PFSK-1 (cell line): Measurements from ENCODE around the gene CNGA3.
A peak's percentile ranks its signal among the peaks of the same experiment; 100 is the strongest.

Experiments
- FOXP2 ChIP-seq: optimal IDR thresholded peaks from 2 replicates; pipeline ENCODE3; 2011; ENCODE audit warnings: borderline replicate concordance, control low read depth, inconsistent platforms; ENCODE audit not compliant: insufficient read depth; ENCODE audit errors: extremely low read length, extremely low read depth
- POLR2AphosphoS5 ChIP-seq: IDR thresholded peaks from 2 replicates; pipeline ENCODE4 v1.6.1; 2012; ENCODE audit warnings: low read depth, mild to moderate bottlenecking, control low read depth, low read length, moderate library complexity
- SIN3A ChIP-seq: IDR thresholded peaks from 2 replicates; pipeline ENCODE4 v1.6.1; 2012; ENCODE audit warnings: mild to moderate bottlenecking, low read length, moderate library complexity, borderline replicate concordance; ENCODE audit not compliant: insufficient read depth
- TAF1 ChIP-seq: IDR thresholded peaks from 2 replicates; pipeline ENCODE4 v1.6.1; 2012; ENCODE audit warnings: low read length, control low read depth, borderline replicate concordance; ENCODE audit not compliant: insufficient read depth
- TF ChIP-seq, protein P1 (sequence below), 2 experiments: IDR thresholded peaks; 2 replicates each; pipeline versions ENCODE4 v1.6.1 to v1.8.0; 2011 to 2012; ENCODE audit warnings: low read depth in 2 of 2, low read length in 2 of 2, control low read depth in 1 of 2, inconsistent platforms in 1 of 2, mild to moderate bottlenecking in 1 of 2, moderate library complexity in 1 of 2; ENCODE audit not compliant: insufficient read depth in 1 of 2

CNGA3 gene

DNA sequence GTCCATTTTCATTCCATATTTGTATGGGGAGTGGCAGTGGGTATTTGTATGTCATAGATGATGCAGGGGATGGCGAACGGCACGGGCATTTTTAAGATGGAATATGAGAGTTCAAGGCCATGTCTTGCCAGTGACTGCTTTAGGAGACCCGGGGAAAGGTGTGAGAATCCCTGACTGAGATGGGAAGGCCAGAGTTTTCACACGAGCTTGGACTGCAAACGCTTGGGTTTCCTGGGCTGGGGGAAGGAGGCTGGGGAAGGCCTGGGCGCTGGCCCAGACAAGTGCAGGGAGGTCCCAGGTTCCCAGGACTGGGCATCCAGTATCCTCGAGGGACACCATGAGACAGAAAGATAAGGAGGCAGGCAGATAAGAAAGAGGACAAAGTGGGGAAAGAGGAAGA lies 35.2 kb downstream of the CNGA3 start:
- TF ChIP-seq SIN3A = no peak
- TF ChIP-seq, protein P1, sequence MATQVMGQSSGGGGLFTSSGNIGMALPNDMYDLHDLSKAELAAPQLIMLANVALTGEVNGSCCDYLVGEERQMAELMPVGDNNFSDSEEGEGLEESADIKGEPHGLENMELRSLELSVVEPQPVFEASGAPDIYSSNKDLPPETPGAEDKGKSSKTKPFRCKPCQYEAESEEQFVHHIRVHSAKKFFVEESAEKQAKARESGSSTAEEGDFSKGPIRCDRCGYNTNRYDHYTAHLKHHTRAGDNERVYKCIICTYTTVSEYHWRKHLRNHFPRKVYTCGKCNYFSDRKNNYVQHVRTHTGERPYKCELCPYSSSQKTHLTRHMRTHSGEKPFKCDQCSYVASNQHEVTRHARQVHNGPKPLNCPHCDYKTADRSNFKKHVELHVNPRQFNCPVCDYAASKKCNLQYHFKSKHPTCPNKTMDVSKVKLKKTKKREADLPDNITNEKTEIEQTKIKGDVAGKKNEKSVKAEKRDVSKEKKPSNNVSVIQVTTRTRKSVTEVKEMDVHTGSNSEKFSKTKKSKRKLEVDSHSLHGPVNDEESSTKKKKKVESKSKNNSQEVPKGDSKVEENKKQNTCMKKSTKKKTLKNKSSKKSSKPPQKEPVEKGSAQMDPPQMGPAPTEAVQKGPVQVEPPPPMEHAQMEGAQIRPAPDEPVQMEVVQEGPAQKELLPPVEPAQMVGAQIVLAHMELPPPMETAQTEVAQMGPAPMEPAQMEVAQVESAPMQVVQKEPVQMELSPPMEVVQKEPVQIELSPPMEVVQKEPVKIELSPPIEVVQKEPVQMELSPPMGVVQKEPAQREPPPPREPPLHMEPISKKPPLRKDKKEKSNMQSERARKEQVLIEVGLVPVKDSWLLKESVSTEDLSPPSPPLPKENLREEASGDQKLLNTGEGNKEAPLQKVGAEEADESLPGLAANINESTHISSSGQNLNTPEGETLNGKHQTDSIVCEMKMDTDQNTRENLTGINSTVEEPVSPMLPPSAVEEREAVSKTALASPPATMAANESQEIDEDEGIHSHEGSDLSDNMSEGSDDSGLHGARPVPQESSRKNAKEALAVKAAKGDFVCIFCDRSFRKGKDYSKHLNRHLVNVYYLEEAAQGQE (IDR thresholded peaks at IDR 0.05; ENCODE audit: insufficient read depth in 1 of 2, low read depth in 2 of 2, low read length in 2 of 2) = no peak
- no peak for TF ChIP-seq FOXP2
- TF ChIP-seq TAF1 = no peak
- TF ChIP-seq POLR2AphosphoS5 = no peak

DNA sequence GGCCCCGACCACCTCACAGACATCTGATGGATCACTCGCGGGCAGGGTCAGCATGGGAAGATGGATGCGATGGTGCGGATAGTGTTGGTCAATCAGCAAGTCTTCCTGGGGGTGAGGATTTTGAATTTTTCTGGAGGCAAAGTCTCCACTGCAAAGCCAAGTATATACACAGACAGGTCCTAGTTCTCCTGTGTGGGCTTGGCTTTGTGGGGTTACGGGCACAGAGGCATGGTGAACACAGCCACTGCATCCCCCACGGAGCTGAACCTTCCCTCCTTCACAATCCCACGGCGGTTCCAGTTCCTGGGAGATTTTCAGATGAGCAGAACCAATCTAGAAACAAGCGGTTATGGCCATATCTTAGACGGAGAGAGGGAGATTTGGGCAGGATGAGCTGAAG lies 35.8 kb downstream of the CNGA3 start:
- no peak for TF ChIP-seq SIN3A

DNA sequence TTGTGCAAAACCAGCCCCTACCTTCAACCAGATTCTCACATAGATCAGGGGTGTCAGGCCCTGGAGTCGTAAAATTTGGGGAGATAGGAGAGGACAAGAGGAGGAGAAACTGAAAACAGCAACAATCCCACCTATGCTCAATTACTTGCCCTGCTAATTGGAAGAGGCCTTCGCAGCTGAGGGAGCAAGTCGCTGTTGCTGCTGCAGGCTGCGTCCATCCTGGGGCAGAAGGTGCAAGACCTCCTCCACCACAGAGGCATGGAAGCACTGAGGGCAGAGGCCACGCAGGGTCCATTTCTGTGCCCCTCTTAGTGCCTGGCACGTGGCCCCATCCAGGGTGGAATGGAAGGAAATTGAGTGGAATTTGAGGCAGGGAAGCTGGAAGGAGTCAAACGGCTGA lies 36.5 kb downstream of the CNGA3 start:
- TF ChIP-seq SIN3A = no peak
- TF ChIP-seq POLR2AphosphoS5 = no peak
- TF ChIP-seq FOXP2 = no peak
- TF ChIP-seq, protein P1 (IDR thresholded peaks at IDR 0.05; ENCODE audit: insufficient read depth in 1 of 2, low read depth in 2 of 2, low read length in 2 of 2) = no peak
- TF ChIP-seq TAF1 = no peak

DNA sequence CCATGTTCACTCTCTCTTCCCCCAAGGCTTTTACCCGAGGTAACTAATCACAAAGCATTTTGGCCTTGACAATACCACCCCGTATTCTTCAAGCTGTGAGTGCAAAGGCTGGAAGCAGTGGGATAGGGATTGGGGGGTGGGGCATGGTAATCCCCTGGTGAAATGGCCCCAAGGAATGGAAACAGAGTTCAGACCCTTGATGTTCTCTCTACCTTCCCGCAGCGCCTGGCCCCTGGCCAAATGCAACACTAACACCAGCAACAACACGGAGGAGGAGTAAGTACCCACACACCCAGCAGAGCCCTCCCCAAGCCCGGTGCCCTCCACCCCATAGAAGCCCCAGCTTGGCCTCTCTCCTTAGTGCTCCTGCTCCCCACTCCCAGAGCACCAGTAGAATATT lies 36.9 kb downstream of the CNGA3 start:
- TF ChIP-seq FOXP2 (no peak), TAF1 (no peak), POLR2AphosphoS5 (no peak)

DNA sequence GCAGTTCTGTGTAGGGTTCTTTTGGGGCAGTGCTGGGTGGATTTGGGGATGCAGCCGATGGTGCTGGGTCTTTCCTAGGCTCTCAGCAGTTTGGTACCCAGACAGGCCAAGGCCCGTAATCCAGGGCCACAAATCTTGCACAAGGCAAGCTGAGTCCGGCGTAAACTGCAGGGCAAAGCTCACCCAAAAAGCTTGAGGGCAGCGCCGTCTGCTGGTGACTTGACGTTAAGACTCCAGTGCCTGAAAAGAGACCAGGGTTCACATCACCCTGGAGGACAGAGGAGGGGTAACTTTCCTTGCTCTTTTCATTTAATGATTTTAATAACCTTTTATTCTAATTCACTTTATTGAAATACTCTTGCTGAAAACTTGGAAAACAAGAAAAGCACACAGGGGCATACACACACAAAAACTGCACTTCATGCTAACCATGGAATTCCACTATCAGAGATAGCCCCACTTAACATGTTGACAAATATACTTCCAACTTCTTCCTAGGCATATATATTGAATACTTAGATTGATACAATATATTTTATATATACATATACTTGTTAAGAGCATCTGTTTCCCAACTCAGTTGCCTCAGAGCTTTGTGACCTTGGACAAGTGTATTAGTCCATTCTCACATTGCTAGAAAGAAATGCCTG lies 38.9 kb downstream of the CNGA3 start:
- peak; percentile 48 for TF ChIP-seq FOXP2
- TF ChIP-seq TAF1 = no peak
- no peak for TF ChIP-seq SIN3A

DNA sequence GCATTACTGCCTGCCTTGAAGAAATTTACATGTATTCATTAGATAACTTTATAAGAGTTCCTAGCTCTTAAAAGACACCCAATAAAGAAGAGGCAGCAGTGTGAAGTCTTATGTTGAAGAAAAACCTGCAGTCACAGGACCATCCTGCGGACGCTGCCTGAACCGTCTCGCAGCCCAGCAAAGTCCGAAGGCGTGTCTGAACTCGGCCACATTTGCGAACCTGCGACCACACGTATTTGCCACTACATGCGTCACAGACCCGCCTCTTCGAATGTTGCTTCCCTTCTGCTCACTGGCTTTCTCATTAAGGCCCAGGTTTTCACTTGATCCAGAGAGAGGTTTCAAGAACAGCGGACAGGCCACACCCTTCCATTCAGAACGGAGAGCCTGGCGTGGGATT lies 41.2 kb downstream of the CNGA3 start:
- TF ChIP-seq SIN3A = no peak
- TF ChIP-seq TAF1 = no peak
- TF ChIP-seq, protein P1 (IDR thresholded peaks at IDR 0.05; ENCODE audit: insufficient read depth in 1 of 2, low read depth in 2 of 2, low read length in 2 of 2) = no peak
- TF ChIP-seq POLR2AphosphoS5 = no peak
- no peak for TF ChIP-seq FOXP2

DNA sequence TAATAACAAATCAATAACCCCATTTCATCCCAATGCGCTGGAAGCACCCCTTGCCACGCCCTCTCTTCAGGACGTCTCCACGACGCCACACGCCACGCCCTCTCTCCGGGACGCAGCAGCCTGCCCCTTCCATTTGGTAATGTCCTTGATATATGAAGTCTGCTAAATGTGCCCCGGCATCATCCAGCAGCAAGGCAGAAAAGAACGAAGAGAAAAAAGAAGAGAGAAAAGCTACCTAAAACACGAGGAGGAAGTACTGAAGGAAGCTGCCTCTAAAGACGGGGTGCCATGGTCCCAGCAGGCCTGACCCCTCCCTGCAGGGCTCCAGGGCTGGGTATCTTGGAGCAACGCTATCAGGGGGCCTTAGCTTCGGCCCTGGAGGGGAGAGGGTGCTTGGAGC lies 41.8 kb downstream of the CNGA3 start:
- TF ChIP-seq POLR2AphosphoS5 (no peak), SIN3A (no peak), FOXP2 (no peak), TAF1 (no peak)
- TF ChIP-seq, protein P1 (IDR thresholded peaks at IDR 0.05; ENCODE audit: insufficient read depth in 1 of 2, low read depth in 2 of 2, low read length in 2 of 2) = no peak
